Spleen (tissue), 11 donors: Measurements from ENCODE around the gene RAD51B. TPM values are rescaled to one million over a fixed set of nuclear protein-coding genes. Genes with fewer than 3 reads are reported as not detected.

Source experiments
- DNase-seq: peaks from one replicate; pipeline ENCODE4 v3.0.0-alpha.2; 2020
- H3K27ac ChIP-seq, 8 donors: fragments of 200-600 bp; sonication (generic) in 7 of 8; 1 replicate in 4 of 8; 2 replicates in 4 of 8; pipeline versions ENCODE4 v1.5.0 to v1.8.0; 2016 to 2021; ENCODE audit warnings: inconsistent platforms in 4 of 8, mild to moderate bottlenecking in 4 of 8, moderate library complexity in 1 of 8
- H3K27me3 ChIP-seq, 7 donors: fragments of 200-600 bp; sonication (generic) in 6 of 7; replicated peaks in 1 of 7; 1 replicate in 4 of 7; 2 replicates in 3 of 7; pipeline versions ENCODE4 v1.5.0 to v1.8.0; 2016 to 2021; ENCODE audit warnings: inconsistent platforms in 3 of 7, mild to moderate bottlenecking in 1 of 7
- H3K36me3 ChIP-seq, 6 donors: fragments of 200-600 bp; sonication (generic) in 5 of 6; 1 replicate in 4 of 6; 2 replicates in 2 of 6; pipeline versions ENCODE4 v1.5.0 to v1.8.0; 2016 to 2021; ENCODE audit warnings: inconsistent platforms in 2 of 6
- H3K4me1 ChIP-seq, 6 donors: fragments of 200-600 bp; sonication (generic) in 5 of 6; 1 replicate in 3 of 6; 2 replicates in 3 of 6; pipeline versions ENCODE4 v1.5.0 to v1.8.0; 2016 to 2021; ENCODE audit warnings: inconsistent platforms in 3 of 6
- H3K4me3 ChIP-seq, 8 donors: fragments of 200-600 bp; sonication (generic) in 7 of 8; 1 replicate in 4 of 8; 2 replicates in 4 of 8; pipeline versions ENCODE4 v1.5.0 to v1.8.0; 2016 to 2021; ENCODE audit warnings: inconsistent platforms in 4 of 8, mild to moderate bottlenecking in 4 of 8, moderate library complexity in 2 of 8
- H3K9me3 ChIP-seq, 8 donors: fragments of 200-600 bp; sonication (generic) in 7 of 8; 1 replicate in 4 of 8; 2 replicates in 4 of 8; pipeline versions ENCODE4 v1.5.0 to v1.8.0; 2016 to 2021; ENCODE audit warnings: inconsistent platforms in 4 of 8
- POLR2A ChIP-seq, 3 donors: fragments of 450-650 bp; IDR thresholded peaks; one replicate each; pipeline ENCODE4 v1.5.1; 2017; ENCODE audit warnings: antibody characterized with exemption in 3 of 3, mild to moderate bottlenecking in 1 of 3
- POLR2AphosphoS5 ChIP-seq, 3 donors: sonication (generic); formaldehyde crosslinking; IDR thresholded peaks; one replicate each; pipeline ENCODE4 v1.5.1; 2017; ENCODE audit warnings: antibody characterized with exemption in 3 of 3
- WGBS, 5 donors: extraction: QIAGEN DNeasy Blood & Tissue Kit in 3 of 5; methylation state at CpG; one replicate each; pipeline versions ENCODE4 v1.1.5 to v1.1.7; 2013 to 2018; 5-methylcytosine and 5-hydroxymethylcytosine counted together
- intact Hi-C: fragments of 100-400 bp; cut with DNase I; formaldehyde crosslinking; loops from one replicate; pipeline ENCODE4 v1.15.0; 2023; ENCODE audit warnings: low total_unique reads
- polyA plus RNA-seq, 3 donors: library from polyadenylated mRNA; stranded (reverse); fragments of 200-250 nt; gene quantifications; one replicate each; pipeline ENCODE4 v1.2.1, GENCODE V29; 2013
- total RNA-seq, 7 donors: library from RNA; depleted of rRNA in 3 of 7; stranded (reverse); fragments of >200 nt in 3 of 7; fragmentation: NEBNext Ultra II Directional in 4 of 7; extraction: Animal tissue kit (Norgen Biotek cat#: 25700) in 4 of 7; gene quantifications; one replicate each; pipeline versions ENCODE4 v1.1.0 to v1.2.1, GENCODE V29; 2016 to 2021
- TF ChIP-seq, protein P1 (sequence below), 11 experiments: fragments of 200-600 bp in 7 of 11; fragments of 450-650 bp in 4 of 11; sonication (generic) in 4 of 11; IDR thresholded peaks in 8 of 11; conservative IDR thresholded peaks in 3 of 11; 1 replicate in 7 of 11; 2 replicates in 4 of 11; pipeline versions ENCODE4 v1.4.0 to v1.8.0; 2016 to 2021; ENCODE audit warnings: antibody characterized with exemption in 11 of 11, inconsistent platforms in 4 of 11, mild to moderate bottlenecking in 1 of 11
- donor health status: healthy with polysubstance abuse.
- donor health status: DM: no; HTN: no; CAD: no; lungs with moderate emphysema.
- donor health status: DM: no; HTN: no; CAD: no.
- donor health status: Bipolar disorder and iron deficiency.
- donor health status: healthy.
- donor health status: DM: no; HTN: no; CAD: no.
- donor health status: DM: yes; HTN: yes; CAD: no.

Gene RAD51B
- total and polyA plus RNA-seq, 10 donors, result 4.2 to 43.7 (median 29.8) TPM

DNA sequence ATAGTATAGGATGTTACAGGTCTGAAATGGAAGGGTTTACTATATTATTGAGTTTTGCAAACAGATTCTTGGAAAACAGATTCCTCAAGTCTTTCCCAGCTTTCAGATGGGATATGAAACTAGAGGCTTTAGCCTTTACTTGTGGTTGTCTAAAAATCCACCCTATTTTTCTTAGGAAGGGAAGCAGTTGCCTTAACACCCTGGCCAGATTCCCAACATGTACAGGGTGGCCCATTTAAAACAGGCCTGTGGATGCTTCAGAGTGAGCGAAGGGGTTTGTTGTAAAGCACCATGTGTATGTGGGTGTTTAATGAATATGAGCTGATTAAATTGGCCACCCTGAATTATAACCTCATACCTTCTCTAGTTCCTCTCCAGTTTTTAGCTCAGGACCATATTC lies 557.4 kb downstream of the RAD51B start:
- Histone ChIP-seq H3K27ac (peak overlapping the region; percentile 8 to 78 (median 68)), H3K9me3 (no peaks in the 10 kb centered on the region), H3K36me3 (no peaks in the 10 kb centered on the region), H3K4me3 (no peak overlapping the region), H3K27me3 (no peaks in the 10 kb centered on the region), H3K4me1 (peaks cover 11 to 87% (median 43%) of the 10 kb centered on the region in 6 donors)
- DNase-seq, result no peak
- intact Hi-C loops, result no loop called here
- WGBS, 5 donors, result 89 to 100% (median 93%) methylated on average over 1 of the region's 1 CpG
- TF ChIP-seq POLR2A (IDR thresholded peaks at IDR 0.05) (no peak), POLR2AphosphoS5 (IDR thresholded peaks at IDR 0.05) (no peak)
- TF ChIP-seq, protein P1, sequence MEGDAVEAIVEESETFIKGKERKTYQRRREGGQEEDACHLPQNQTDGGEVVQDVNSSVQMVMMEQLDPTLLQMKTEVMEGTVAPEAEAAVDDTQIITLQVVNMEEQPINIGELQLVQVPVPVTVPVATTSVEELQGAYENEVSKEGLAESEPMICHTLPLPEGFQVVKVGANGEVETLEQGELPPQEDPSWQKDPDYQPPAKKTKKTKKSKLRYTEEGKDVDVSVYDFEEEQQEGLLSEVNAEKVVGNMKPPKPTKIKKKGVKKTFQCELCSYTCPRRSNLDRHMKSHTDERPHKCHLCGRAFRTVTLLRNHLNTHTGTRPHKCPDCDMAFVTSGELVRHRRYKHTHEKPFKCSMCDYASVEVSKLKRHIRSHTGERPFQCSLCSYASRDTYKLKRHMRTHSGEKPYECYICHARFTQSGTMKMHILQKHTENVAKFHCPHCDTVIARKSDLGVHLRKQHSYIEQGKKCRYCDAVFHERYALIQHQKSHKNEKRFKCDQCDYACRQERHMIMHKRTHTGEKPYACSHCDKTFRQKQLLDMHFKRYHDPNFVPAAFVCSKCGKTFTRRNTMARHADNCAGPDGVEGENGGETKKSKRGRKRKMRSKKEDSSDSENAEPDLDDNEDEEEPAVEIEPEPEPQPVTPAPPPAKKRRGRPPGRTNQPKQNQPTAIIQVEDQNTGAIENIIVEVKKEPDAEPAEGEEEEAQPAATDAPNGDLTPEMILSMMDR (IDR thresholded peaks at IDR 0.05 in 8 of 11, conservative IDR thresholded peaks at IDR 0.05 in 3 of 11), result no peak

DNA sequence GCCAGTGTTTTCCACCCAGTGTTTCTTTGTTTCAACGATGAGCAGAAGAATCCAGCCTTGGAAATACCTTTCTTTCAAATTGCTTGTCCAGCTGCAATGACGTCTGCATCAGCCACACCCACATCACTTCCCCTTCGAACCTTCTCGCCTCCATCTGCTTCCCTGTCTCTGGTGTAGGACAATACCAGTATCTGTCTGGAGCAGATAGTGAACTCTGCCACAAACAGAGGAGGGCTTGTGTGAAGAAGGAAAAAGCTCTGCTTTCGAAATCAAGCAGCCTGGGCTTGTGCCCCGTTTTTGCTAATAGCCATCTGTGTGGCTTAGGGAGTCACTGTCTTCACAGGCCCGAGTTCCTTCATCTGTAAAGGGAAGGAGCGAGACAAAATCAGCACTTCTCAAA lies 557.9 kb downstream of the RAD51B start:
- H3K27me3 ChIP-seq, result no peaks in the 10 kb centered on the region
- H3K9me3 ChIP-seq, result no peaks in the 10 kb centered on the region
- 18 to 30% (median 25%) methylated on average over 8 of the region's 8 CpGs for WGBS, 5 donors
- H3K27ac ChIP-seq, result peak overlapping the region; percentile 8 to 78 (median 68)
- no peak for TF ChIP-seq POLR2A (IDR thresholded peaks at IDR 0.05)
- TF ChIP-seq POLR2AphosphoS5 (IDR thresholded peaks at IDR 0.05), result peak in 1 of 3 donors; percentile 68
- TF ChIP-seq, protein P1 (IDR thresholded peaks at IDR 0.05 in 8 of 11, conservative IDR thresholded peaks at IDR 0.05 in 3 of 11), result no peak
- peak; percentile 82 for DNase-seq
- no peak overlapping the region for H3K4me3 ChIP-seq
- intact Hi-C loops, result no loop called here
- H3K4me1 ChIP-seq, result peaks cover 11 to 82% (median 43%) of the 10 kb centered on the region in 6 donors
- H3K36me3 ChIP-seq, result no peaks in the 10 kb centered on the region

DNA sequence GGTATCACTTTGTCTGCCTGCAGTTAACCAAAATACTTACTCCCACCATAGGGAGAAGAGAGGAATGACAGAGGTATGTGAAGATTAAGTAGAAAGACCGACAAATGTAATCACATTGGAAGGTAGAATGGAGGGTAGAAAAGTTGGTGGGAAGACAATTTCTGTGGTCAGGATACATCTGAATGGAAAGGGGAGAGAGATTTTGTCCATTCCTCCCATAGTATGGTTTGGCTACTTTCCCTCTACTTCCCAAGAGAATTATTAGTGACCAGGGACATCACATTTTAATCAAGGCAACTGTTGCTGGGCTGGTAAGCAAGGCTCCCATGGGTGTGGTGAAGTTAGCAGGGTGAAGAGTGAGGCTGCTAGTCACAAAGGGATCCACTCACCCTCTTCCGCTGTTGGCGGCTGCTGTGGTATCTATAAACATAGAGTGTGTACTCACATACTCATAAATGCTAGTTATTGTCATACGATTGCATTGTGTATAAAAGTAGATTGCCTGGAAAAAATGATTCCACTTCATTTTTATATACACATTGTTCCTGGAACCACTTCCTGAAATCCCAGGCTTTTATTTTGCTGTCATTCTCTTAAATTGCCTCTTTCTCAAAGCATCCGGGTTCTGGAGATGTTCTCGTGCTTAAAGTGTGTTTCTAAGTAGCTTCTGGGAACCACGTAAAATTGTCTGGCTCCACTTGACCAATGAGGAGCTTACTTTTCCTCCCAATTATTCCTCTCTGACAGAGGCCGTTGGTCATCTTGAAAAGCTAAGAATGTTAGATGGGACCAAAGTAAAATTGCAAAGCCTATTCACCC lies 560.1 kb downstream of the RAD51B start:
- intact Hi-C loops, result no loop called here
- Histone ChIP-seq H3K36me3 (no peaks in the 10 kb centered on the region), H3K27ac (peak overlapping the region in 5 of 8 donors; percentile 29 to 72 (median 61)), H3K27me3 (no peaks in the 10 kb centered on the region), H3K4me1 (peaks cover 21 to 79% (median 48%) of the 10 kb centered on the region in 6 donors), H3K9me3 (no peaks in the 10 kb centered on the region), H3K4me3 (no peak overlapping the region)
- TF ChIP-seq, protein P1 (IDR thresholded peaks at IDR 0.05 in 8 of 11, conservative IDR thresholded peaks at IDR 0.05 in 3 of 11), result no peak
- no peak for TF ChIP-seq POLR2A (IDR thresholded peaks at IDR 0.05)
- no peak for DNase-seq
- 73 to 84% (median 81%) methylated on average over 8 of the region's 8 CpGs for WGBS, 5 donors

DNA sequence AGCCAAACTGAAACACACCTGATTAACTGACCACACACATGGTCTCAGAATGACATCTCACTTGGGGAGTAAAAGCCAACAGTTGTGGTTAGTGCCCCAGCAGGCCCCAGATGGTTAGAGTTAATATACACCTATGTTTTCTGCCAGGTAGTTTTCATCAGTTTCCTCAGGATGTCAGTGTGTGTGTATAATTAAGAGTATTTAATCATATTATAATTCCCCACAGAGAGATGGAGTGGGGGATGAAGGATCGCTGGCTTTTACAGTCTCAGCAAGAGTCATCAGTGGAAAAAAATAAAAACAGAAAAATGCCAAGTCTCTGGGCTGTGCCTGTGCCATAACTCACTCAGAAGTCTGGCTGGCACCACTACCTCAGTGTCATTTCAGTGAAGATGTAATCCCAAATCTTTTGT lies 560.8 kb downstream of the RAD51B start:
- no peak for DNase-seq
- no peak overlapping the region for H3K4me3 ChIP-seq
- H3K27ac ChIP-seq, result peak overlapping the region in 5 of 8 donors; percentile 23 to 72 (median 61)
- H3K36me3 ChIP-seq, result no peaks in the 10 kb centered on the region
- TF ChIP-seq, protein P1 (IDR thresholded peaks at IDR 0.05 in 8 of 11, conservative IDR thresholded peaks at IDR 0.05 in 3 of 11), result no peak
- TF ChIP-seq POLR2A (IDR thresholded peaks at IDR 0.05), result no peak
- WGBS, 5 donors, result 72 to 93% (median 84%) methylated on average over 1 of the region's 1 CpG
- H3K4me1 ChIP-seq, result peaks cover 25 to 79% (median 50%) of the 10 kb centered on the region in 6 donors
- intact Hi-C loops, result no loop called here
- H3K9me3 ChIP-seq, result no peaks in the 10 kb centered on the region
- no peaks in the 10 kb centered on the region for H3K27me3 ChIP-seq
